ENCODE results near the gene GABBR1.
A peak's percentile ranks its signal among the peaks of the same experiment; 100 is the strongest.

GABBR1 gene

GRCh38 chr6:29619578-29620160 lies 13.3 kb downstream of the GABBR1 start:
- peaks cover 7% of the 10 kb centered on the region for H3K36me3 ChIP-seq (replicated peaks; ENCODE audit: low read depth, low read length)
- H3K4me2 ChIP-seq (ENCODE audit: low read length) = no peak overlapping the region
- TF ChIP-seq CTCF (IDR thresholded peaks at IDR 0.05; ENCODE audit: low read depth, low read length) (no peak), EZH2phosphoT487 (IDR thresholded peaks at IDR 0.05; ENCODE audit: low read depth) (no peak)

GRCh38 chr6:29617782-29618554 lies 15.0 kb downstream of the GABBR1 start:
- H3K4me3 ChIP-seq (ENCODE audit: low read length) = no peak overlapping the region
- no peak overlapping the region for H3K4me2 ChIP-seq (ENCODE audit: low read length)
- no peaks in the 10 kb centered on the region for H3K79me2 ChIP-seq (ENCODE audit: low read length)
- no peak overlapping the region for H3K9ac ChIP-seq (ENCODE audit: low read length)
- no peak overlapping the region for H3K27ac ChIP-seq (ENCODE audit: low read length)
- no peak for TF ChIP-seq EZH2phosphoT487 (IDR thresholded peaks at IDR 0.05; ENCODE audit: low read depth)
- peak; percentile 24; the same call in 1 of the 2 replicates for TF ChIP-seq CTCF (IDR thresholded peaks at IDR 0.05; ENCODE audit: low read depth, low read length)
- no peaks in the 10 kb centered on the region for H3K4me1 ChIP-seq (ENCODE audit: low read length)
- H2AFZ ChIP-seq (ENCODE audit: low read depth, low read length) = no peak overlapping the region
- peaks cover 7% of the 10 kb centered on the region for H3K36me3 ChIP-seq (replicated peaks; ENCODE audit: low read depth, low read length)
- H3K27me3 ChIP-seq (ENCODE audit: low read depth, low read length) = no peaks in the 10 kb centered on the region
- H3K9me3 ChIP-seq (ENCODE audit: insufficient read depth, low read length) = no peaks in the 10 kb centered on the region
- H4K20me1 ChIP-seq (ENCODE audit: insufficient read depth, low read length) = no peaks in the 10 kb centered on the region

More at GRCh38 chr6:29619578-29620160, 13.3 kb downstream of the GABBR1 start:
- Histone ChIP-seq H4K20me1 (ENCODE audit: insufficient read depth, low read length) (no peaks in the 10 kb centered on the region), H3K4me1 (ENCODE audit: low read length) (no peaks in the 10 kb centered on the region), H3K27ac (ENCODE audit: low read length) (no peak overlapping the region), H3K9me3 (ENCODE audit: insufficient read depth, low read length) (no peaks in the 10 kb centered on the region), H3K79me2 (ENCODE audit: low read length) (no peaks in the 10 kb centered on the region), H3K9ac (ENCODE audit: low read length) (no peak overlapping the region), H2AFZ (ENCODE audit: low read depth, low read length) (no peak overlapping the region), H3K27me3 (ENCODE audit: low read depth, low read length) (no peaks in the 10 kb centered on the region), H3K4me3 (ENCODE audit: low read length) (no peak overlapping the region)

- Histone ChIP-seq H3K79me2 (ENCODE audit: low read length) (no peaks in the 10 kb centered on the region), H3K27ac (ENCODE audit: low read length) (no peak overlapping the region), H2AFZ (ENCODE audit: low read depth, low read length) (no peak overlapping the region), H3K4me1 (ENCODE audit: low read length) (no peaks in the 10 kb centered on the region), H4K20me1 (ENCODE audit: insufficient read depth, low read length) (no peaks in the 10 kb centered on the region), H3K9me3 (ENCODE audit: insufficient read depth, low read length) (no peaks in the 10 kb centered on the region), H3K4me3 (ENCODE audit: low read length) (no peak overlapping the region), H3K27me3 (ENCODE audit: low read depth, low read length) (no peaks in the 10 kb centered on the region), H3K9ac (ENCODE audit: low read length) (no peak overlapping the region), H3K4me2 (ENCODE audit: low read length) (no peak overlapping the region), H3K36me3 (replicated peaks; ENCODE audit: low read depth, low read length) (peaks cover 3% of the 10 kb centered on the region)
- TF ChIP-seq EZH2phosphoT487 (IDR thresholded peaks at IDR 0.05; ENCODE audit: low read depth) = no peak
- TF ChIP-seq CTCF (IDR thresholded peaks at IDR 0.05; ENCODE audit: low read depth, low read length) = no peak
These were observed 21.6 kb downstream of the GABBR1 start for GRCh38 chr6:29611426-29611825.

- Histone ChIP-seq H3K9ac (ENCODE audit: low read length) (no peak overlapping the region), H3K79me2 (ENCODE audit: low read length) (no peaks in the 10 kb centered on the region), H3K9me3 (ENCODE audit: insufficient read depth, low read length) (no peaks in the 10 kb centered on the region), H3K27ac (ENCODE audit: low read length) (no peak overlapping the region), H3K4me3 (ENCODE audit: low read length) (no peak overlapping the region), H2AFZ (ENCODE audit: low read depth, low read length) (no peak overlapping the region), H4K20me1 (ENCODE audit: insufficient read depth, low read length) (no peaks in the 10 kb centered on the region), H3K36me3 (replicated peaks; ENCODE audit: low read depth, low read length) (peaks cover 3% of the 10 kb centered on the region), H3K4me1 (ENCODE audit: low read length) (no peaks in the 10 kb centered on the region), H3K27me3 (ENCODE audit: low read depth, low read length) (no peaks in the 10 kb centered on the region), H3K4me2 (ENCODE audit: low read length) (no peak overlapping the region)
- TF ChIP-seq CTCF (IDR thresholded peaks at IDR 0.05; ENCODE audit: low read depth, low read length) = no peak
- no peak for TF ChIP-seq EZH2phosphoT487 (IDR thresholded peaks at IDR 0.05; ENCODE audit: low read depth)
These were observed 22.4 kb downstream of the GABBR1 start for GRCh38 chr6:29610540-29610939.
